Measurements from ENCODE around the gene MCF2L.
"Not testable (repeated sequence)": the region's sequence is repeated elsewhere in the genome, so short reads cannot be mapped to it uniquely, and the experiment has no call there.

The MCF2L gene

DNA sequence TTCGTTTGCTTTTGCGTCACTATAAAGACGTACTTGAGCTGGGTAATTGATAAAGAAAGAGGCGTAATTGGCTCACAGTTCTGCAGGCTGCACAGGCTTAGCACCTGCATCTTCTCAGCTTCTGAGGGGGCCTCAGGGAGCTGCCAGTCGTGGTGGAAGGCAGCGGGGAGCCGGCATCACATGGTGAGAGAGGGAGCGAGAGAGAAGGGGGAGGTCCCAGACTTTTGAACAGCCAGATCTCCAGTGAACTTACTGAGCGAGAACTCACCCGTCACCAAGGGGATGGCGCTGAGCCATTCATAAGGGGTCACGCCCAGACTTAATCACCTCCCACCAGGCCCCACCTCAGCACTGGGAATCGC lies 77.8 kb downstream of the MCF2L start:
- in situ Hi-C loops (cut with MboI; ENCODE audit: low sequenced_read_pairs) = no loop called here

DNA sequence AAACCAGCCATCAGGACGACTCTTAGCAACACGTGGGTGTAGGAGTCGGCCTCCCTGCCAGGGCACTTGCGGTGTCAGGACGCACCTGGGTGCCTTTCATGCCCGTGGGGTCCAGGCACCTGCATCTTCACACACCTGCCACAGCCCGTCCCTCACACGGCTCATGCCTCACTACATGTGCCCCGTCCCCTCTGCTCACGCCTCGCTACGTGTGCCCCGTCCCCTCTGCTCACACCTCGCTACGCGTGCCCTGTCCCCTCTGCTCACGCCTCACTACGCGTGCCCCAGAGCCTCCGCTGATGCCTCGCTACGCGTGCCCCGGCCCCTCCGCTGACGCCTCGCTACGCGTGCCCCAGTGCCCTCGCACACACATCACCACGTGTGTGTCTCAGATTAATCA lies 78.6 kb downstream of the MCF2L start:
- in situ Hi-C loops (cut with MboI; ENCODE audit: low sequenced_read_pairs) = no loop called here

DNA sequence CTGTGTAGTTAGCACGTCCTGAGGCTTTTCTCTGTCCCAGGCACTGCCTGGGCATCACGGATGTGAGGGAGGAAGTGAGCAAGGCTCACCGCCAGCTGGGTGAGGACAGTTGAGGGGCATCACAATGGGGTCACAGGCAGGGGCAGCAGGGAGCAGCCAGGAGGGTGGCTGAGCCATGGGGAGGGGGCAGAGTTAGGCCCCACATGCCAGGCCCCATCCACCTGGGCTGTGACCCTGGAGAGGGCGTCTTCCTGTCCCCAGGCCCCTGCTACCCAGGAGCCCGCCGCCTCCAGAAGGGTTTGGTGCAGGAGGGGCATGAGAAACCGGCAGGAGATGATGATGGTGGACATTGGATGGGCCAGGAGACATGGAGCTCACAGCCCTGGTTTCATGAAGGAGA lies 79.8 kb downstream of the MCF2L start:
- in situ Hi-C loops (cut with MboI; ENCODE audit: low sequenced_read_pairs) = no loop called here

DNA sequence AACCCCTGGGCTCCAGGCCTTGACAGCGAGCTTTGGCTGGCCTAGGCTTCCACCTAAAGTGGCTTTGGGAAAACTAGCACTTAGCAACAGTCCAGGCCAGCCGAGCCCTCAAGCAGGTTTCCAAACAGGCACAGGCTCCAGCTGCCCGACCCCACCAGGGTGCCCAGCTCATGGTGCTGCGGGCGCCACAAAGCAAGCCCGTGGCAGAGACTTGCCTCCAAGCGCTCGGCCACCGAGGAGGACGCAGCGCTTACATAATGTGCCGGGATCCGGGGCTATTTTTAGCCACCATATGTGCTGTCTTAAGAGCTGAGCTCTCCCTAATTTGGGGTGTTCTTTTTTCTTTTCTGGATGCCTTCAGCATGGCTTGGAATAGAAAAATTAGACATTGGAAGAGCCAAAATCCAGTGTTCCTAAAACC lies 80.5 kb downstream of the MCF2L start:
- in situ Hi-C loops (cut with MboI; ENCODE audit: low sequenced_read_pairs) = no loop called here

DNA sequence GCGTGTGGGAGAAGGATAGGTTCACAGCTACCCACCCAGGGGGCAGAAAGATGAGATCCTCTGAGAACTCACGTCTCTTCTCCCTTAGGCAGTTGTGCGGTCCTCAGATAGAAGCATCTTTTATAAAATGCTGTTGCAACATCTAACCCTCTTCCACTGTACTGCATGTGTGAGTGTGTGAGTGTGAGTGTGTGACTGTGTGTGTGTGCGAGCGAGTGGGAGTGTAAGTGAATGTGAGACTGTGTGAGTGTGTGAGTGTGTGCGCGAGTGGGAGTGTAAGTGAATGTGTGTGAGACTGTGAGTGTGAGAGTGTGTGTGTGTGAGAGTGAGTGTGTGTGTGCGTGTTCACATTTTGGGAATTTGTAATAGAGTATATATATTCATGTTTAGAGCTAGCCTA lies 81.0 kb downstream of the MCF2L start:
- in situ Hi-C loops (cut with MboI; ENCODE audit: low sequenced_read_pairs) = no loop called here

DNA sequence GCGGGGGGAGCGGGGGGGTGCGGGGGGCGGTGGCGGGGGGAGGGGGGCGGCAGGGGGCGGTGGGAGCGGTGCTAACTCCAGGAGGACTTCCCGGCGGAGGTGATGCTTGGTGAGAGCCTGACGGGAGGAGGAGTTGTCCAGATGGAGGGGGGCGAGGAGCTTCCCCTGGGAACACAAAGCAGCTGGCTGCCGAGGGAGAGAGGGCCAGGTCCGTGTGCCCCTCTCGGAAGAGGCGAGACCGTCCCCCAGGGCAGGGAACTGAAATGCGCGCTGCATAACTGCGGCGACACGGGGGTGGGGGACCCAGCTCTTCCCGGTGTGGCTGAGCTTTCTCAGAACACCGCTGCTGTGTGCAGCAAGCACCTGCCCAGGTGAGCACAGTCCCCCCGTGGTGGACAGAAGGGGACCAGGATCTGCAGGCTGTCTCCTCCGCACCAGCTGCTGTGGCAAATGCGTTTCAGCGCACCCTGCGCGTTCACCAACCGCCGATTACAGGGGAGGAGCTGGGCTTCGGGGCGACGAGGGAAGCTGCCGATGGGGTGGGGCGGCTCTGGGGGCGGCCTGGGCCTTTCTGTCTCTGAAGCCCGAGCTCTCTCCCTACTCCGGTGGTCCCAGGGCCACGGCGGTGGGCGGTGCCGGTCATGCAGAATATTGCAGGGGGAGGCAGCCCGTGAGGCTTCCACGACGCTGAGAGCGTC lies 81.9 kb downstream of the MCF2L start:
- in situ Hi-C loops (cut with MboI; ENCODE audit: low sequenced_read_pairs) = no loop called here

DNA sequence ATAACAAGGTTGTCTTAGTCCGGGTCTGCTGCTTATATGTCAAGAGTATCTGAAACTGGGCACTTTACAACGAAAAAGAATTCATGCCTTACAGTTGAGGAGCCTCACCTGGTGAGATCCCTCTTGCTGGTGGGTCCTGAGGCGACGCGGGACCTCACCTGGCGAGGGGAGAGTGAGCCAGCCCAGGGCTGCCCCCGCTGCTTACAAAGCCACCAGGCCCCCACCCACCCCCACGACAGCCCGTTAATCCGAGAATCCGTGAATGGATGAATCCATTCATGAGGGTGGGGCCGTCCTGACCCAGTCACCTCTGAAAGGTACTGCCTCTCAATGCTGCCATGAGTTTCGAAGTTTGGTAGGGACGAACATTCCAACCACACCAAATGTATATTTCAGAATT lies 82.6 kb downstream of the MCF2L start:
- in situ Hi-C loops (cut with MboI; ENCODE audit: low sequenced_read_pairs) = no loop called here

DNA sequence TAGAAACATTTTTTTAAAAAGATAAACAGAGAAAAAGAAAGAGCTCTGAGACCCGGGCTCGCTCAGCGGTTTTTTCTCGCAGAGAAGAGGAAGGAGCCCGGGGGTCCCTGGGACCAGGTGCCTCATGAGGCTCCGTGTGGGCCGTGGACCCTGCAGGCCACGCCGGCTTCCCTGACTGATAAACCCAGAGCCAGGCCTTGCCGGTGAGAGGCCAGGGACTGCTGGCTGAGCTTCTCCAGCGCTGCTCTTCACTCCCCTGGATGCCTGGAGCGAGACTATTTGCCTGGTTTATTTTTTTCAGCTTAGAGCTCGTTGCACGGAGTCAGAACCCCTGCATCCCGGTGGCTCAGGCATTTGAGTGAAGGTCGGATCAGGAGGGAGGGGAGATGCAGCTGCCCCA lies 83.2 kb downstream of the MCF2L start:
- in situ Hi-C loops (cut with MboI; ENCODE audit: low sequenced_read_pairs) = no loop called here

DNA sequence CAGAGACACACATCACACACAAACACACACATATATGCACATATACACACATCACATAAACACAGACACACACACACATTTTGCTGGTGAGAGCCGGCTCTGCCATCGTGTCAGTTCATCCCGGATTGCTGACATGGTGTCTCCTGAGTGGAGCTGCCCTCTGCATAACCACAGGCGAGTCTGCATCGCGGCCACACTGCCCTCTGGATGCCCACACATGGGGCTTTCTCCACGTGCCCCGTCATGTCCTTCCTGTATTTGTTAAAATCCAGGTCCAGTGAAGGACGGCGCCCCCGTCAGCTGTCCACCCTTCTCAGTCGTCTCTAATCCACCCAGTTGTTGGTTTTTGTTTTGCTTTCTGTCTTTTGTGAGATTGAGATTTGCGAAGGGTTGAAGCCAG lies 84.0 kb downstream of the MCF2L start:
- in situ Hi-C loops (cut with MboI; ENCODE audit: low sequenced_read_pairs) = no loop called here

DNA sequence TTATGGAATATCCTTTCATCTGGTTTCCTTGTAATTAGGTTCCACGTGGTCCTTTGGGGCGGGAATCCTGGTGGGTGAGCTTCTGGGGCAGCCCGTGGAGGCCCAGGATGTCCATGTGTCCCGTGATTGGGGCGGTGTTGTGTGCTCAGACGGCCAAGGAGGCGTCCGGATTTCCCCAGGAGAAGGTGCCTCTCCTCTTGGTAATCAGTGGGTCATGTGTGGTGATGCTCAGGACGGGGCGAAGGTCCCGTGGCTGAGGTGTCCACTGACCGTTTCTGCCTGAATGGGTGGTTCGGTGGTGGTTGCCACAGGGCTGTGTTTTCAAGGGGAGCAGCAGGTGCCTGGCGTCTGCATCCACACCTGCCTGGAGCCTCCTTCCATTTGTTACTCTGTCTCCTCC lies 84.4 kb downstream of the MCF2L start:
- in situ Hi-C loops (cut with MboI; ENCODE audit: low sequenced_read_pairs) = no loop called here

DNA sequence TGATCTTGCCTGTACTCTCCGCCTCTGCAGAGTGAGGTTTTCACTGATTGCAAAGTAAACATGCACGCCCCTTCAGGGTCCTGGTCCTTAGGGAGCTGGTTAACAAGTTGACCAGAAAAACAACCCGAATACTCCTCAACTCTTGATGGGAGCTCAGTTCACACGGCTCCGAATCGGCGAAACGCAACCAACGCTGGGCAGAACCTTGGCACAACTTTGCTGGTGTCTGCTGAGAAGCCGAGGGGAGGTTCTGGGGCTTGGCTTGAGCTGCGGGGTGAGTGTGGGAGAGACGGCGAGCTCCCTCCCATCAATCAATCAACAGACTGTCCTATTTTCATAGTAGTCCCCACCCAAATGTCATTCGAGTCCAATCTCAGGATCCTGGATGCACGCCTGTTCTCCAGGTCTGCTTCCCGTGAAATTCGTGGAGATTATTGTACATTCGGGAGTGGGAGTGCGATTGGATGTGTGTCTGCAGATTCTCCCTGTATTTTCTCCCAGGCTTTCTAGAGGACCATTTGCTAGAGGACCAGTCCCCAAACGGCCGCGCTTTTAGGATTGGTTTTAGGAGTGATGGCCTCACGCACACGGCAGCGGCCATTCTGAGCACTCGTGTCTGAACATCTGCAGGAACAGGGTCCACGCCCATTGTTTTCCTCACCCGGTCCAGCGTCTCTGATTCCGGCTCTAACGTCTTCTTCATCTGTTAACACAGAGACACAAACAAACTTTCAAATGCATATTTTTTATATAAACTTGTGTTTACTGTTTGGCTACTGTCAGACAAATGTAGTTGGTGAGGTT lies 85.0 kb downstream of the MCF2L start:
- in situ Hi-C loops (cut with MboI; ENCODE audit: low sequenced_read_pairs) = no loop called here

DNA sequence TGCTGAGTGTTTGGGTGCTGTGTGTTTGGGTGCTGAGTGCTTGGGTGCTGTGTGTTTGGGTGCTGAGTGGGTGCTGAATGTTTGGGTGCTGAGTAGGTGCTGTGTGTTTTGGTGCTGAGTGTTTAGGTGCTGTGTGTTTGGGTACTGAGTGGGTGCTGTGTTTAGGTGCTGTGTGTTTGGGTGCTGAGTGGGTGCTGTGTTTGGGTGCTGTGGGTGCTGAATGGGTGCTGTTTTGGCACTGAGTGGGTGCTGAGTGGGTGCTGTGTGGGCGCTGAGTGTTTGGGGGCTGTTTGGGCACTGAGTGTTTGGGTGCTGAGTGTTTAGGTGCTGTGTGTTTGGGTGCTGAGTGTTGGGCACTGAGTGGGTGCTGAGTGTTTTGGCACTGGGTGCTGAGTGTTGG lies 88.1 kb downstream of the MCF2L start:
- in situ Hi-C loops (cut with MboI; ENCODE audit: low sequenced_read_pairs) = no loop called here

DNA sequence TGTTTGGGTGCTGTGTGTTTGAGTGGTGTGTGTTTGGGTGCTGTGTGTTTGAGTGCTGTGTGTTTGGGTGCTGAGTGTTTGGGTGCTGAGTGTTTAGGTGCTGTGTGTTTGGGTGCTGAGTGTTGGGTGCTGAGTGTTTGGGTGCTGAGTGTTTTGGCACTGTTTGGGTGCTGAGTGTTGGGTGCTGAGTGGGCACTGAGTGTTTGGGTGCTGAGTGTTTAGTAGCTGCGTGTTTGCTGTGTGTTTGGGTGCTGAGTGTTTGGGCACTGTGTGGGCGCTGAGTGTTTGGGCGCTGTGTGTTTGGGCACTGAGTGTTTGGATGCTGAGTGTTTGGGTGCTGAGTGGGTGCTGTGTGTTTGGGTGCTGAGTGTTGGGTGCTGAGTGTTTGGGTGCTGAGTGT lies 88.5 kb downstream of the MCF2L start:
- in situ Hi-C loops (cut with MboI; ENCODE audit: low sequenced_read_pairs) = not testable (repeated sequence)

DNA sequence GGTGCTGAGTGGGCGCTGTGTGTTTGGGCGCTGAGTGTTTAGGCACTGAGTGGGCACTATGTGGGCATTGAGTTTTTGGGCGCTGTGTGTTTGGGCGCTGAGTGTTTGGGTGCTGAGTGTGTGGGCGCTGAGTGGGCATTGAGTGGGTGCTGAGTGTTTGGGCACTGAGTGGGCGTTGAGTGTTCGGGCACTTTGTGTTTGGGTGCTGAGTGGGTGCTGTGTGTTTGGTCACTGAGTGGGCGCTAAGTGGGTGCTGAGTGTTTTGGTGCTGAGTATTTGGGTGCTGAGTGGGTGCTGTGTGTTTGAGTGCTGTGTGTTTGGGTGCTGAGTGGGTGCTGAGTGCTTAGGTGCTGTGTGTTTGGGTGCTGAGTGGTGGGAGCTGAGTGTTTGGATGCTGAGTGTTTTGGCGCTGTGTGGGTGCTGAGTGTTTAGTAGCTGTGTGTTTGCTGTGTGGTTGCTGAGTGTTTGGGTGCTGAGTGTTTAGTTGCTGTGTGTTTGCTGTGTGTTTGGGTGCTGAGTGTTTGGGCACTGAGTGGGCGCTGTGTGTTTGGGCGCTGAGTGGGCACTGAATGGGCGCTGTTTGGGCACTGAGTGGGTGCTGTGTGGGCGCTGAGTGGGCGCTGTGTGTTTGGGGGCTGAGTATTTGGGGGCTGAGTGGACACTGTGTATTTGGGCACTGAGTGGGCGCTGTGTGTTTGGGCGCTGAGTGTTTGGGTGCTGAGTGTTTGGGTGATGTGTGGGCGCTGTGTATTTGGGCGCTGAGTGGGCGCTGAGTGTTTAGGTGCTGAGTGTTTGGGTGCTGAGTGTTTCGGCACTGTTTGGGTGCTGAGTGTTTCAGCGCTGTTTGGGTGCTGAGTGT lies 89.3 kb downstream of the MCF2L start:
- in situ Hi-C loops (cut with MboI; ENCODE audit: low sequenced_read_pairs) = no loop called here

DNA sequence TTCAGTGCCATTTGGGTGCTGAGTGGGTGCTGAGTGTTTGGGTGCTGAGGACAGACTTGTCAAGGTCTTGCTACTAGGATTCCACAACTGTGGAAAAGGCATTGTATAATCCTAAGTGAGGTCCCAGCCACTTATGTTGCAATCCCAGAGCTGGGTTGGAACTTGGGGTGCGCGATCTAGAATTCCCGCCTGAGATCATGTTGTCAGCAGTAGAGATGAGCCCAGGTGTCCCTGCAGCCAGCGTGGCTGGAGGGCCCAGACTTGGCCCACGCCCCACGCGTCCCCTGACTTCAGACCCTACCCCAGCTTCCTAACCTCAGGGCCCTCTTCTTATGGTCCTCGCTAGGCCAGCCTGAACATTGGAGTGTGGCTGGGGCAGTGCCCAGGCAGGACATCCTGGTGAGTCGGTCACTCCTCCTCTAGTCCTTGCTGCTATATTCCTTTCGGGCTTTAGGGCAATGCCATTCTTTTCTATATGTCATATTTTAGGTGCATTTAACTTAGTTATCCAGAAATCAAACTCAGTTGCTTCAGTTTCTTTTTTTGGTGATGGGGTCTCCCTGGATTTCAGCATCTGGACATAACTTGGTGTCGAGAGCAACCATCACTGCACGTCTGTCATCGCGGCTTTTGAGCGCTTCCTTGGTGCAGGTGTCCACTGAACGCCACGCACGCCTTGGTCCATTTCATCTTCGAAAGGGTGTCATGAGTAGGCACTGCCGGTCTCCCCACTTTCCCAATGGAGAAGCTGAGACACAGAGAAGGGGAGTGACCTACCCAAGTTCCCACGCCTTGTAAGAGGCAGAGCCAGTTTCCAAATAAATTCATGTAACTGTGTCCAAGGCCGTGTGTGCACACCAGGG lies 90.2 kb downstream of the MCF2L start:
- in situ Hi-C loops (cut with MboI; ENCODE audit: low sequenced_read_pairs) = no loop called here

DNA sequence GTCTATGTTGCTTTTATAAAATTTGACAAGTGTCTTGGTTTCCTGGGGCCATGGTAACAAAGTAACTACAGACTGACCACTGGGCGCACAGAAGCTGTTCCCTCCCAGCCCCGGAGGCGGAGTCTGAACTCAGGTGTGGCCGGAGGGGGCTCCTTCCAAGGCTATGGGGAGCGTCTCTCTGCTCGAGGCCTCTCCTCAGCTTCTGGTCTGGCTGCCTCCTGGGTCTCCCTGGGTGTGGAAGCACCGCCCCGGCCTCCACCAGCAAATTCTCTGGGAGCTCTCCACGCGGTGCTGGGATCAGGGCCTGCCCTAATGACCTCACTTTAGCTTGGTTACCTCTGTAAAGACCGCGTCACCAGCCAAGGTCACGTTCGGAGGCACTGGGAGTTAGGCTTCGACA lies 90.9 kb downstream of the MCF2L start:
- in situ Hi-C loops (cut with MboI; ENCODE audit: low sequenced_read_pairs) = no loop called here

DNA sequence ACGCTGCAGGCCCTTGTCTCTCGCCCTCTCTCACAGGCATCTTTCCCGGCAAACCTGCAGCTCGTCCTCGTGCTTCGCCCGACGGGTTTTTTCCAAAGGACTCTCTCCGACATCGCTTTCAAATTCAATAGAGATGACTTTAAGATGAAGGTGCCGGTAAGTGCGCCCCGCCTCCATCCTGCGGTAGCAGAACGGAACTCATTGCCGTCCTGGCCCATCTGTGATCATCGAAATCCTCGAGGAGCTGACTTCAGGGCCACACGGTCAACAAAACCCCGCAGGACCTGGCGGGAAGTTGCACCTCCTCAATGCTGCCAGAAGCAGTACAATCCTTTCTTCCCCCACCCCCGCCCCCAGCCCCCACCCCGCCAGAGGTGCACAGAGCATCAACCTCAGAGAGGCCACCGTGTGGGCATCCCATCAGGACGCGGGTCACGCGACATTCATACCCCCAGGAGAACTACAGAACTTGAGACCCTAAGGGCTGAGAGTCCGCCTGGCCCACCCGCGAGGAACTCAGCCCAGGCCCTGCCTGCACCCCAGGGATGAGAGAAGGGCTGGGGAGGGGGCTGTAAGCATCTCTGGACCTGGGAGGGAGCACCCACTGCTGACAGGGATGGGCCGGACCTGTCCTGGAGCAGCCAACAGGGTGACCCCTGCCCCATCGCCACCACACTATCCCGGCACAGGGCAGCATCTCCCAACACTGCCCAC lies 91.7 kb downstream of the MCF2L start:
- in situ Hi-C loops (cut with MboI; ENCODE audit: low sequenced_read_pairs) = no loop called here

DNA sequence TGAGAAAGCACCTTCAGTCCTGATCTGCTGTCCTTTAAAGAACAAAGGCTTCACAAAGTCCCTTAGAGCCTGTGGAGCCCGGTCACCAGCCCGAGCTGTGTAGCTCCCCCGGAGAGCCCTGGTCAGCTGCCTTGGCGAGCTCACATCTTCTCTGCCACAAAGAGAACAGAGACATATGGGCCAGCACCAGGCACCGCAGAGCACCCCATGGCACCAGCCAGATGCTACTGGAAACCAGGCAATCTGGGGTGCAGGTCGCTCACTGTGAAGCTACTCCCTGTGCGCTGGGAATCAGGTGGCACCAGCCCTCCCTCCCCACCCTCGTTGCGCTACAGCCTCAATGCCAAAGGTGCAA lies 92.2 kb downstream of the MCF2L start:
- in situ Hi-C loops (cut with MboI; ENCODE audit: low sequenced_read_pairs) = no loop called here

DNA sequence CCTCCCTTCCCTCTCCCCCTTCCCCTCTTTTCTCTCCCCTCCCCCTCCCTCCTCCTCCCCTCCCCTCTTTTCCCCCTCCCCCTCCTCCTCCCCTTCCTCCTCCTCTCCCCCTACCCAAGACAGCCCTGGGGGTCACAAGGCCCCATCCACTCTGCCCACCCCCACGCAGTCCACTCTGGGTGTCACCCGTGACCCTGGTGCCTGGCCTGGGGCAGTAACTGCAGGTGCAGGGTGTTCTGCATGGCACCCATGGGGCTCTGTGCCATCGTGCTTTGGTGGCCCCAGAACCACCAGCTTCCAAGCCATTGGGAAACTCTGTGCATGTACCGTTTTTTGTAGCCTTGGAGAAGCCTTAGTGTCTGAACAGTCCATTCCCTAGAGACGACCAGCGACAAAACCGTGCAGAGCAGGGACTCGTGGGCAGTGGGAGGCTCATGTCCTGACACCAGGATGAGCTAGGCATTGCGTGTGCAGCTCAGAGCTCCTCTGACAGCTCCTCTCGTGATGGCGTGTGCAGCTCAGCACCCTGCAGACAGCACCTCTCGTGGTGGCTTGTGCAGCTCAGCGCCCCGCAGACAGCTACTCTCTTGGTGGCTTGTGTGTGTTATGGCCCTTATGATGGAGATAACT lies 92.9 kb downstream of the MCF2L start:
- in situ Hi-C loops (cut with MboI; ENCODE audit: low sequenced_read_pairs) = no loop called here

DNA sequence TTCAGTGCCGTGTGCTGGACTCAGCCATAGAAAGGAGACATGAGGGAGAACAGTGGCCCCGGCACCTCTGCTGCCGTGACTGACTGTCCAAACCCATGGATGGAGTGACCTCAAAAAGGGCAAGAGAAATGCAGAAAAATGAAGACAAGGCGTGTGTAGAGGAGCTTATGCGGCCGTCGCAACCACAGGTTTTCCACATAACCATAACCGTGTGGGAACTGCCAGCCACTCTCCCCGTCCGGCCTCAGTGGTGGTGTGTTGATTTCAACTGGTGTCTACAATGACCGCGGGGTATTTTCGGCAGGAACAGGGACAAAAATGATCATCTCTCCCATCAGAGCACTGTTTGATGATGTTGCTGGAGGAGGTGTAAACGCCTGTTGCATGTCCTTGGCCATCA lies 93.7 kb downstream of the MCF2L start:
- in situ Hi-C loops (cut with MboI; ENCODE audit: low sequenced_read_pairs) = no loop called here

Data from HL-60/S4 treated with retinoic acid at 250 ng/mL for 4 days and 3 days (cell line).